ENCODE measurements around the gene C17orf107. TPM values are rescaled to one million over a fixed set of nuclear protein-coding genes. Genes with fewer than 3 reads are reported as not detected.
A peak's percentile ranks its signal among the peaks of the same experiment; 100 is the strongest.
"Not testable (repeated sequence)": the region's sequence is repeated elsewhere in the genome, so short reads cannot be mapped to it uniquely, and the experiment has no call there.

The C17orf107 gene
- total RNA-seq, 1 donor from 2014 or later = 2.2 TPM

GRCh38 chr17:4913994-4914393 lies 14.7 kb downstream of the C17orf107 start:
- H3K4me3 ChIP-seq = no peak overlapping the region
- intact Hi-C loops (cut with DNase I) = no loop called here
- peaks cover 6% of the 10 kb centered on the region for H3K4me1 ChIP-seq
- no peak overlapping the region for H3K27ac ChIP-seq
- no peaks in the 10 kb centered on the region for H3K9me3 ChIP-seq
- ATAC-seq (no peak), DNase-seq (no peak)
- H3K36me3 ChIP-seq = no peaks in the 10 kb centered on the region
- no peaks in the 10 kb centered on the region for H3K27me3 ChIP-seq (ENCODE audit: low read depth)
- TF ChIP-seq CTCF (IDR thresholded peaks at IDR 0.05) = no peak

- H3K4me1 ChIP-seq; DNase-seq; ATAC-seq; H3K9me3 ChIP-seq; H3K27me3 ChIP-seq (ENCODE audit: low read depth); H3K27ac ChIP-seq; H3K4me3 ChIP-seq; H3K36me3 ChIP-seq; intact Hi-C loops (cut with DNase I): not testable (repeated sequence)
Measured at GRCh38 chr17:4914551-4914950, 15.2 kb downstream of the C17orf107 start.

GRCh38 chr17:4919511-4920047 lies 20.2 kb downstream of the C17orf107 start:
- intact Hi-C loops (cut with DNase I) = no loop called here

GRCh38 chr17:4920351-4921048 lies 21.2 kb downstream of the C17orf107 start:
- Histone ChIP-seq H3K9me3 (no peaks in the 10 kb centered on the region), H3K4me1 (peaks cover 11% of the 10 kb centered on the region), H3K27me3 (ENCODE audit: low read depth) (no peaks in the 10 kb centered on the region), H3K27ac (peak overlapping the region; percentile 24), H3K4me3 (no peak overlapping the region), H3K36me3 (no peaks in the 10 kb centered on the region)
- no peak for TF ChIP-seq CTCF (IDR thresholded peaks at IDR 0.05)
- ATAC-seq (peak; percentile 77 to 93), DNase-seq (peak; percentile 84)
- intact Hi-C loops (cut with DNase I) = no loop called here

More at GRCh38 chr17:4919511-4920047, 20.2 kb downstream of the C17orf107 start:
- H3K27ac ChIP-seq = no peak overlapping the region
- no peak for TF ChIP-seq CTCF (IDR thresholded peaks at IDR 0.05)
- H3K36me3 ChIP-seq = no peaks in the 10 kb centered on the region
- H3K4me1 ChIP-seq = peaks cover 11% of the 10 kb centered on the region
- DNase-seq (peak; percentile 9), ATAC-seq (no peak)
- H3K9me3 ChIP-seq = no peaks in the 10 kb centered on the region
- H3K27me3 ChIP-seq (ENCODE audit: low read depth) = no peaks in the 10 kb centered on the region
- no peak overlapping the region for H3K4me3 ChIP-seq

- TF ChIP-seq CTCF (IDR thresholded peaks at IDR 0.05) = no peak
- Histone ChIP-seq H3K9me3 (no peaks in the 10 kb centered on the region), H3K4me1 (peaks cover 11% of the 10 kb centered on the region), H3K36me3 (no peaks in the 10 kb centered on the region), H3K27me3 (ENCODE audit: low read depth) (no peaks in the 10 kb centered on the region), H3K27ac (no peak overlapping the region), H3K4me3 (no peak overlapping the region)
- DNase-seq (no peak), ATAC-seq (no peak)
- intact Hi-C loops (cut with DNase I) = no loop called here
Measured at GRCh38 chr17:4921320-4921719, 22.0 kb downstream of the C17orf107 start.

- H3K4me3 ChIP-seq; H3K27ac ChIP-seq; intact Hi-C loops (cut with DNase I); H3K27me3 ChIP-seq (ENCODE audit: low read depth); ATAC-seq; H3K36me3 ChIP-seq; H3K4me1 ChIP-seq; H3K9me3 ChIP-seq: not testable (repeated sequence)
- peak; percentile 19 for DNase-seq
Measured at GRCh38 chr17:4926577-4927335, 27.4 kb downstream of the C17orf107 start.

Data from lower lobe of right lung (tissue), 2 donors.